DMS153 (cell line): ENCODE data around the gene CGB5.
"Not testable (repeated sequence)": the region's sequence is repeated elsewhere in the genome, so short reads cannot be mapped to it uniquely, and the experiment has no call there.

Source experiments
- DNase-seq: peaks from one replicate; lab custom pipeline; 2025; lab: John Stamatoyannopoulos, UW

Gene CGB5

DNA sequence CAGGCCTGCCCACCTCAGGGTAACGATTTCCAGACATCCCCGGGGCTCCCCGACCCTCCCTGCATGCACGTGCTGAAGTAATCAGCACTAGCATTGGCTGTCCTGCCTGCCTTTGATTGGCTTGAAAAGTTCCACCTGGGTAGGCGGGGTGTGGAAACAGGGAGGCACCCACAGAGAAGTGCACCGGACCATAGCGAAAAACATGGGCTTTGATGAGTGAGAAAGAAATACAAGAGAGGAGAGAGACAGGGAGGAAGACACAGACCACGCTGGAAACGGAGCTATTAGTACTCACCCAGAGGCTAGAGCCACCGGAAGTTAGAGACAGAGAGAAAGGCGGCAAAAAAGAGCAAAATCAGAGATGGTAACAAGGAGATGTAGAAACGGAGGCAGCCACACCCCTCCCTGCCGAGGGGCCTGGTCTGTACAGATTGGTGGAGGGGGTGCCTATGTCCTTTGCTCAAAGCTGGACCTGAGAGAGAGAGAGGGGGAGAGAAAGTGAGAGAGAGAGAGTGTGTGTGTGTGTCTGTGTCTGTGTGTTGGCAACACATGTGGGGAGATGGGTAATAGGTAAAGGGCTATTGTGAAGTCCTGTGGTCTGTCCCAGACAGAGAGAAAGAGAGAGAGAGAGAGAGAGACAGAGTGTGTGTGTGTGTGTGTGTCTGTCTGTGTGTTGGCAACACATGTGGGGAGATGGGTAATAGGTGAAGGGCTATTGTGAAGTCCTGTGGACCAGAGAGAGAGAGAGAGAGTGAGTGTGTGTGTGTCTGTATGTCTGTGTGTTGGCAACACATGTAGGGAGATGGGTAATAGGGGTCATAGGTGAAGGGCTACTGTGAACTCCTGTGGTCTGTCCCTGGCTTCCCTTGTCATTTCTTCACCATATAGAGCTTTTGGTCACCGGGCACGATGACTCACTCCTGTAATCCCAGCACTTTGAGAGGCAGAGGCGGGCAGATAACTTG is 22.4 kb upstream of the CGB5 start:
- no peak for DNase-seq

DNA sequence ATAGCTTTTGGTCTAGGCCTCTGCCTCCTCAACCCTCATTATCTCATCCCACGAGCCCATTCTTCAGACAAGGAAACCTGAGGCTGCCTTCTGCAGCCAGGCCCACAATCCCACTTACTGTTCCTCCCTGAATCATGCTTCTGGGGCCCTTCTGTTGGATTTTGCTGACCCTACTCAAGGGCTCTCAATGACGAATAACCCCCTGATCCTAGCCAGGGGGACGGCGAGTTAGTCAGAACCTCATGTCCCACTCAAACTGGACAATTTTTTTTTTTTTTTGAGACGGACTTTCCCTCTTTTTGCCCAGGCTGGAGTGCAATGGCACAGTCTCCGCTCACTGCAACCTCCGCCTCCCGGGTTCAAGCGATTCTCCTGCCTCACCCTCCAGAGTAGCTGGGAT is 21.5 kb upstream of the CGB5 start:
- no peak for DNase-seq

DNA sequence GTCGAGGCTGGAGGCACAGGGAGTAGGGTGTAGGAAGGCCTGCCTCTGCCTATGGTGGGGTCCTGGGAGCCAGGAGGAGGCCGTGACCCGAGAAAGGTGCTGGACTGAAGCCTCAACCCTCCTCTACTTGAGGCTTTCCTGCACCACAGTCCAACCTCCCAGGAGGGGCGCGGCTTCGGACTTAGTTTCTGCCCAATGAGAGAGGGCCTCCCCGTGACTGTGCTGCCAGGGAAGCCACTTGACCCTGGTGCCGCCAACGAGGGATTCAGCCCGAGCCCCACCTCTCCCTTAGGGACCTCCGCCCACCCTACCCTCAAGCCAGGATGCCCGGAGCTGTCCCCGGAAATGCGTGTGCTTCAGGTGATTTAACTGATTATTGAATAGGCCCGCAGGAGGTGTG is 19.4 kb upstream of the CGB5 start, which contains the start of gene CGB3:
Gene CGB3, minus strand, starts transcription at position 101 of the 400 bp plus-strand sequence. CDS start 362 bp downstream, outside the sequence.
- DNase-seq: not testable (repeated sequence)

DNA sequence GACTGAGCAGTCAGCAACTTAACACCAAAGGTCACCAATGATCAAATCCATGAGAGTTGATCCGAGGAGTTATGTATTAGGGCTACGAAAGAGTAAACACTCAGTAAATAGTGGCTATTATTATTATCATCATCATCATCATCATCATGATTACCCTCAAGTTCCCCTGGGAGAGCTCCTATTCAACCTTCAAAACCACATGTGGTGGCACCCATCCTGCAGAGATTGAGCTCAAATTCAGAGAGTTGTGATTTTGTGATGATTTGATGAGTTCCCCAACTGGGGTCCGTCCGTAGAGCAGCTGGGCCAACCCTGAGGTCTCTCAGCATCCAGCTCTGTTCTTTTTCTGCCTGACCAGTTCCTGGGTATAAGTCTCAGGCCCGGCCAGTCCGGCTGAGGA is 18.6 kb upstream of the CGB5 start:
- DNase-seq: not testable (repeated sequence)

DNA sequence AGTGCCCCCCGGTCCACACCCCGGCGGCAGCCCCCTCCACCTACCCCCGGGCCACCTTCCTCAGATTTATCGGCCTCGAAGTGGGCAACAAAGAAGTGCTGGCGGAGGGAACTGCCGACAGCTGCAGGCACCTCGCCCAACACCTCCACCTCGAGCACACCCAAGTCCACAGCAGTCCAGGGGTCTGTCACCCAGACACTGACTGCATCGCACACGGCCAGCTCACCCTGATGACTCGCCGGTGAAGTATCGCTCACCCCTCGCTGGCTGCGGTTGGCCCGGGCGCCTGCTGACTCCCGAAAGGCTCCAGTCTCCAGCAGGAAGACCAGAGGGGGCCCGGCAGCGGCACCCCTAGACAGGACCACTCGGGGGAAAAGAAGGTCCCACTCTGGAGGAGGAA is 18.0 kb upstream of the CGB5 start:
- not testable (repeated sequence) for DNase-seq

DNA sequence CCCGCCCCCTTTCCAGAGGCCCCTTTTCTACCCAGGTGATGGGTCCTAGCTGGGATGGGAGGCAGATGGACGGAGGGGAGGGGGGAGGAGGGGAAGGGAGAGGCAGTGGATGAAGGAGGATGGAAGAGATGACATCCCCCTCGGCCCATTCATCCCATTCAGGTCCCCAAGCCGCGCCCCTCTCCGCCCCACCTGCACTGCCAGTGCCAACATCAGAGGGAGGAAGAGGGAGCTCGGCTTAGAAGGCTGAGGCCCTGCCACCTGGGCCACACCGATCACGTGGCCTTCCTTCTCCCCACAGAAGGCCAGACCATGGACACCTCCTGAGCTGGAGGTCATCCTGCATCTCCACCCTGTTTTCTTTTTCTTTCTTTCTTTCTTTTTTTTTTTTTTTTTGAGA is 15.0 kb upstream of the CGB5 start:
- not testable (repeated sequence) for DNase-seq

DNA sequence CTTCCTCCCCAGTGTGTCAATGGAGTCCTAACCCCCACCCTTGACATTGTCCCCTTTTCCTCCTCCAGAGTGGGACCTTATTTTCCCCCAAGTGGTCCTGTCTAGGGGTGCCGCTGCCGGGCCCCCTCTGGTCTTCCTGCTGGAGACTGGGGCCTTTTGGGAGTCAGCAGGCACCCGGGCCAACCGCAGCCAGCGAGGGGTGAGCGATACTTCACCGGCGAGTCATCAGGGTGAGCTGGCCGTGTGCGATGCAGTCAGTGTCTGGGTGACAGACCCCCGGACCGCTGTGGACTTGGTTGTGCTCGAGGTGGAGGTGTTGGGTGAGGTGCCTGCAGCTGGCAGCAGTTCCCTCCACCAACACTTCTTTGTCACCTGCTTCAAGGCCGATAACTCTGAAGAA is 13.9 kb upstream of the CGB5 start:
- not testable (repeated sequence) for DNase-seq

DNA sequence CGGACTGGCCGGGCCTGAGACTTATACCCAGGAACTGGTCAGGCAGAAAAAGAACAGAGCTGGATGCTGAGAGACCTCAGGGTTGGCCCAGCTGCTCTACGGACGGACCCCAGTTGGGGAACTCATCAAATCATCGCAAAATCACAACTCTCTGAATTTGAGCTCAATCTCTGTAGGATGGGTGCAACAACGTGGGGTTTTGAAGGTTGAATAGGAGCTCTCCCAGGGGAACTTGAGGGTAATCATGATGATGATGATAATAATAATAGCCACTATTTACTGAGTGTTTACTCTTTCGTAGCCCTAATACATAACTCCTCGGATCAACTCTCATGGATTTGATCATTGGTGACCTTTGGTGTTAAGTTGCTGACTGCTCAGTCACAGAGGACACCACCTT is 13.3 kb upstream of the CGB5 start:
- not testable (repeated sequence) for DNase-seq

DNA sequence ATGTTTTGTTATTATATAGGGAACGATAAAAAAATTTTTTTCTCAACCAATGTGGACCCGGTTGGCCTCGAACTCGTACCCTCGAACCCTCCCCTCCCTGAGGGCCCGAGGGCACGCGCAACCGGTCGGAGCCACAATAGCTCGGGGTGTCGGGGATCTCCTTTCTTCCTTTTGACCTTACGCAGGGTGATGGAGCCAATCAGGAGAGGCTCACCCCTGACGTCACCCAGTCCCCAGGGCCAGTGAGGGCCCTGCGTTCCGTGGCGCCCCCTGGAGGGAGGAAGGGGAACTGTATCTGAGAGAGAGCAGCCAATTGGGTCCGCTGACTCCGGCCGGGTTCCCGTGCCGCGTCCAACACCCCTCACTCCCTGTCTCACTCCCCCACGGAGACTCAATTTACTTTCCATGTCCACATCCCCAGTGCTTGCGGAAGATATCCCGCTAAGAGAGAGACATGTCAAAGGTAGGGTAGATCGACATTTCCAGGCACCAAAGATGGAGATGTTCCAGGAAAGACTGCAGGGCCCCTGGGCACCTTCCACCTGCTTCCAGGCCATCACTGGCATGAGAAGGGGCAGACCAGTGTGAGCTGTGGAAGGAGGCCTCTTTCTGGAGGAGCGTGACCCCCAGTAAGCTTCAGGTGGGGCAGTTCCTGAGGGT is 11.9 kb upstream of the CGB5 start, which contains the start of gene CGB2:
Gene CGB2, plus strand, starts transcription at position 249 of the 660 bp plus-strand sequence. Its CDS starts 206 bp downstream, at position 455.
- DNase-seq: not testable (repeated sequence)

DNA sequence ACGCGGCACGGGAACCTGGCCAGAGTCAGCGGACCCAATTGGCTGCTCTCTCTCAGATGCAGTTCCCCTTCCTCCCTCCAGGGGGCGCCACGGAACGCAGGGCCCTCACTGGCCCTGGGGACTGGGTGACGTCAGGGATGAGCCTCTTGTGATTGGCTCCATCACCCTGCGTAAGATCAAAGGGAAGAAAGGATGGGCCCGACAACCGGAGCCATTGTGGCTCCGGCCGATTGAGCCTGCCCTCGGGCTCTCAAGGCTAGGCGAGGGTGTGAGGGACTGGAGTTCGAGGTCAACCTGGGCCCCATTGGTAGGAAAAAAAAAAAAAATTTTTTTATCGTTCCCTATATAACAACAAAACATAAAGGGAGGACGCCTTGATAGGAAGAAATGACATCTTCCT is 6.8 kb upstream of the CGB5 start, which contains the start of gene CGB1:
Gene CGB1, minus strand, starts transcription at position 81 of the 400 bp plus-strand sequence. CDS start 184 bp downstream, outside the sequence.
- not testable (repeated sequence) for DNase-seq

DNA sequence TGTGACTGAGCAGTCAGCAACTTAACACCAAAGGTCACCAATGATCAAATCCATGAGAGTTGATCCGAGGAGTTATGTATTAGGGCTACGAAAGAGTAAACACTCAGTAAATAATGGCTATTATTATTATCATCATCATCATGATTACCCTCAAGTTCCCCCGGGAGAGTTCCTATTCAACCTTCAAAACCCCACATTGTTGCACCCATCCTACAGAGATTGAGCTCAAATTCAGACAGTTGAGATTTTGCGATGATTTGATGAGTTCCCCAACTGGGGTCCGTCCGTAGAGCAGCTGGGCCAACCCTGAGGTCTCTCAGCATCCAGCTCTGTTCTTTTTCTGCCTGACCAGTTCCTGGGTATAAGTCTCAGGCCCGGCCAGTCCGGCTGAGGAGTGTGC is 5.5 kb upstream of the CGB5 start:
- not testable (repeated sequence) for DNase-seq

DNA sequence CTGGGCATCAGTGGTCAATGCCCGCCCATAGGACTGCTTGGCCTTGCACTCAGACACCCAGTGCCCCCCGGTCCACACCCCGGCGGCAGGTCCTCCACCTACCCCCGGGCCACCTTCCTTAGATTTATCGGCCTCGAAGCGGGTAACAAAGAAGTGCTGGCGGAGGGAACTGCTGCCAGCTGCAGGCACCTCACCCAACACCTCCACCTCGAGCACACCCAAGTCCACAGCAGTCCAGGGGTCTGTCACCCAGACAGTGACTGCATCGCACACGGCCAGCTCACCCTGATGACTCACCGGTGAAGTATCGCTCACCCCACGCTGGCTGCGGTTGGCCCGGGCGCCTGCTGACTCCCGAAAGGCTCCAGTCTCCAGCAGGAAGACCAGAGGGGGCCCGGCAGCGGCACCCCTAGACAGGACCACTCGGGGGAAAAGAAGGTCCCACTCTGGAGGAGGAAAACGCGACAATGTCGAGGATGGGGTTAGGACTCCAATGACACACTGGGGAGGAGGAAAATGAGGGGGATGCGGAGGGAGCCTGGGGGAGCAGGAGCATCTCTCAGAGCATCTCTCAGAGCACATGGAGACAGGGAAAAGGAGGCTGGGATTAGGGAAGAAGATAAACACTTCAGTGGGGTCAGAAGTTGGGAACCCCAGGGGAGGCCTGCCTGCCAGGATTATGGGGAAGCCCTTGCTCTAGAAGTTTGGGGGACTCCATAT is 4.9 kb upstream of the CGB5 start:
- not testable (repeated sequence) for DNase-seq

DNA sequence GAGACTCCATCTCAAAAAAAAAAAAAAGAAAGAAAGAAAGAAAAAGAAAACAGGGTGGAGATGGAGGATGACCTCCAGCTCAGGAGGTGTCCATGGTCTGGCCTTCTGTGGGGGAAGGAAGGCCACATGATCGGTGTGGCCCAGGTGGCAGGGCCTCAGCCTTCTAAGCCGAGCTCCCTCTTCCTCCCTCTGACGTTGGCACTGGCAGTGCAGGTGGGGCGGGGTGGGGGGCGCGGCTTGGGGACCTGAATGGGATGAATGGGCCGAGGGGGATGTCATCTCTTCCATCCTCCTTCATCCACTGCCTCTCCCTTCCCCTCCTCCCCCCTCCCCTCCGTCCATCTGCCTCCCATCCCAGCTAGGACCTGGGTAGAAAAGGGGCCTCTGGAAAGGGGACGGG is 3.9 kb upstream of the CGB5 start:
- not testable (repeated sequence) for DNase-seq

DNA sequence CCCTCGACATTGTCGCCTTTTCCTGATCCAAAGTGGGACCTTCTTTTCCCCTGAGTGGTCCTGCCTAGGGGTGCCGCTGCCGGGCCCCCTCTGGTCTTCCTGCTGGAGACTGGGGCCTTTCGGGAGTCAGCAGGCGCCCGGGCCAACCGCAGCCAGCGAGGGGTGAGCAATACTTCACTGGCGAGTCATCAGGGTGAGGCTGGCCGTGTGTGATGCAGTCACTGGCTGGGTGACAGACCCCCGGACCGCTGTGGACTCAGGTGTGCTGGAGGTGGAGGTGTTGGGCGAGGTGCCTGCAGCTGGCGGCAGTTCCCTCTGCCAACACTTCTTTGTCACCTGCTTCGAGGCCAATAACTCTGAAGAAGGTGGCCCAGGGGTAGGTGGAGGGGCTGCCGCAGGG is 1.5 kb upstream of the CGB5 start:
- DNase-seq: no peak

DNA sequence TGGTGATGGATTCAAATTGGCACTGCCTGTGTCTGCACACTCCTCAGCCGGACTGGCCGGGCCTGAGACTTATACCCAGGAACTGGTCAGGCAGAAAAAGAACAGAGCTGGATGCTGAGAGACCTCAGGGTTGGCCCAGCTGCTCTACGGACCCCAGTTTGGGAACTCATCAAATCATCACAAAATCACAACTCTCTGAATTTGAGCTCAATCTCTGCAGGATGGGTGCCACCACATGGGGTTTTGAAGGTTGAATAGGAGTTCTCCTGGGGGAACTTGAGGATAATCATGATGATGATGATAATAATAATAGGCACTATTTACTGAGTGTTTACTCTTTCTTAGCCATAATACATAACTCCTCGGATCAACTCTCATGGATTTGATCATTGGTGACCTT is 982 bp upstream of the CGB5 start:
- DNase-seq: not testable (repeated sequence)

DNA sequence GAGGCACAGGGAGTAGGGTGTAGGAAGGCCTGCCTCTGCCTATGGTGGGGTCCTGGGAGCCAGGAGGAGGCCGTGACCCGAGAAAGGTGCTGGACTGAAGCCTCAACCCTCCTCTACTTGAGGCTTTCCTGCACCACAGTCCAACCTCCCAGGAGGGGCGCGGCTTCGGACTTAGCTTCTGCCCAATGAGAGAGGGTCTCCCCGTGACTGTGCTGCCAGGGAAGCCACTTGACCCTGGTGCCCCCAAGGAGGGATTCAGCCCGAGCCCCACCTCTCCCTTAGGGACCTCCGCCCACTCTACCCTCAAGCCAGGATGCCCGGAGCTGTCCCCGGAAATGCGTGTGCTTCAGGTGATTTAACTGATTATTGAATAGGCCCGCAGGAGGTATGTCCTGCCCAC is 5.4 kb downstream of the CGB5 start, which contains the start of gene CGB8:
Gene CGB8, minus strand, starts transcription at position 101 of the 400 bp plus-strand sequence. CDS start 372 bp downstream, outside the sequence.
- not testable (repeated sequence) for DNase-seq

DNA sequence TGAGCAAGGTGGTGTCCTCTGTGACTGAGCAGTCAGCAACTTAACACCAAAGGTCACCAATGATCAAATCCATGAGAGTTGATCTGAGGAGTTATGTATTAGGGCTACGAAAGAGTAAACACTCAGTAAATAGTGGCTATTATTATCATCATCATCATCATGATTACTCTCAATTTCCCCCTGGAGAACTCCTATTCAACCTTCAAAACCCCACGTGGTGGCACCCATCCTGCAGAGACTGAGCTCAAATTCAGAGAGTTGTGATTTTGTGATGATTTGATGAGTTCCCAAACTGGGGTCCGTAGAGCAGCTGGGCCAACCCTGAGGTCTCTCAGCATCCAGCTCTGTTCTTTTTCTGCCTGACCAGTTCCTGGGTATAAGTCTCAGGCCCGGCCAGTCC is 6.2 kb downstream of the CGB5 start:
- not testable (repeated sequence) for DNase-seq

DNA sequence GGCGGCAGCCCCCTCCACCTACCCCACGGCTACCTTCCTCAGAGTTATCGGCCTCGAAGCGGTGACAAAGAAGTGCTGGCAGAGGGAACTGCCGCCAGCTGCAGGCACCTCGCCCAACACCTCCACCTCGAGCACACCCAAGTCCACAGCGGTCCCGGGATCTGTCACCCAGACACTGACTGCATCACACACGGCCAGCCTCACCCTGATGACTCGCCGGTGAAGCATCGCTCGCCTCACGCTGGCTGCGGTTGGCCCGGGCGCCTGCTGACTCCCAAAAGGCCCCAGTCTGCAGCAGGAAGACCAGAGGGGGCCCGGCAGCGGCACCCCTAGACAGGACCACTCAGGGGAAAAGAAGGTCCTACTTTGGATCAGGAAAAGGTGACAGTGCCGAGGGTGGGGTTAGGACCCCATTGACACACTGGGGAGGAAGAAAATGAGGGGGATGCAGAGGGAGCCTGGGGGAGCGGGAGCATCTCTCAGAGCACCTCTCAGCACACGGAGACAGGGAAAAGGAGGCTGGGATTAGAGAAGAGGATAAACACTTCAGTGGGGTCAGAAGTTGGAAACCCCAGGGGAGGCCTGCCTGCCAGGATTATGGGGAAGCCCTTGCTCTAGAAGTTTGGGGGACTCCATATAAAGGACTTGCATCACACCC is 6.9 kb downstream of the CGB5 start:
- DNase-seq: not testable (repeated sequence)

DNA sequence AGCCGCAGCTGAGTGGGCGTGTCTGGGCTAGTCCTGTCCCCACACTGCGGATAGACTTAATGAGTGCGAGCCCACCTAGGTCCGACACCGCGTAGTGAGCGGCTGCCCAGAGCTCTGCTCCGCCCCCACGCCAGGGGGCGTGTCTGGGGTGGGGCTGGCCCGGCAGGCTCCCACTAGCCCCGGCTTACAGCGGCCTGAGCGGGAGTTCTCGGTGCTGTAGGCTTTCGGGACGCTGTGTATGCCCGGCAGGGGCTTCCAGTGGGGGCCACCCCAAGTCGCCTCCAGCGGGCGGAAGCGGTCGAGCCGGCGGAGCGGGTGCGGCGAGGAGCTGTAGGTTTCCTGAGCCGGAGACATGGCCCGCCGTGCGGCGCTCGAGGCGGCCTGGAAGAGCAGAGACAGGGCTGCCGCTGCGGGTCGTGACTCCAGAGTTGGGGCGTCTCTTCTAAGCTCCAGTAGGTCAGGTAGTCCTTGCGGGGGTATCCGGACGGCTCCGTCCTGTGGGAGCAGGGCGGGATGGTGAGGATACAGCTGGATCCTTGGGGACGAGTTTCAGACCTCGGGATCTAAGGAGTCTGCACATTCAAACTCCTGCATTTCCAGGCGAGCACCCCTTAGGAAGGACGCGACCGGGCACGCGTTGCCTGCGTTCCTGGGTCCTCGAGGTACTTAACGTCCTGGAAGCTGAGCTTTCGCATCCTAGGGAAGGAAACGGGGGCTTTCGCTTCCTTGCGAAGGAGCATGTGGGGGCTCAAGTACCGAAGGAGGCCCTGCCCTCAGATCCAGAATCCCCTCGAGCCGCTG is 12.7 kb downstream of the CGB5 start:
- no peak for DNase-seq

DNA sequence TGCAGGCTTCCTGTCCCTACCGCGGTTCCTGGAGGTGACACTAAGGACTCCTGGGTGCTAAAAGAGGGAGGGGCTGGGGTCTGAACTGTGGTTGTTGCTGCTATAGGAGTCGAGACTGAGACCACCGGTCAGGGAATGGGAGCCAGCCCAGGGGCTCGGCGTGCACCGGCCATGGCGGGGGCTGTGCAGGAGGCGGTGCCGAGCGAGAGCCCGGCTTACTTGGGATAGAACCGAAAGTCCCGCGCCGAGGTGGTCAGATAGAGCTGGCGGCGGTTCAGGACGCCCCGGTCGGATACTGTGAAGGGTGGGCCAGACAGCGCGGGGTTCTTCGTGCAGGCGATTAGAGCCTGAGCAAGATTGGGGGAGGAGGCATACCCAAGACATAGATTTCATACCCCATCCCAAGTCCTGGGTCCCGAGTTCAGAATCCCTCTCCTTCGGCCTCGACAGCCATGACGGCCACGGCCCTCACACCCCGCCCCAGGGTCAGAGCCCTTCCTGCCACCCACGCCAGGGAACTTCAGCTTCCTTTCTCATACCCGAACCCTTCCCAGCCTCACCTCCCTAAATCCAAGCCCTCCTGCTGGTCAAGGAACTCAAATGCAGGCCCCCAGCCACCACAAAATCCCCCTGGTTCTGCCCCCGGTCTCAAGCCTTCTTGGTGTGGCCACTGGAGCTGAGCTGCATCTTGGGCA is 13.4 kb downstream of the CGB5 start:
- not testable (repeated sequence) for DNase-seq
